OCI-LY1 (cell line): ENCODE measurements around the gene GAPDH.

ENCODE experiments used
- H2AFZ ChIP-seq: fragments of 200-600 bp; sonication (generic), shearing (Covaris generic); 2 replicates; pipeline ENCODE4 v1.6.0; 2014; ENCODE audit warnings: antibody characterized with exemption, mild to moderate bottlenecking, low read length
- H3F3A ChIP-seq: fragments of 200-600 bp; sonication (generic), shearing (Covaris generic); 2 replicates; pipeline ENCODE4 v1.6.0; 2014; ENCODE audit warnings: mild to moderate bottlenecking, antibody characterized with exemption, low read length, moderate library complexity; ENCODE audit not compliant: insufficient read depth
- H3K27ac ChIP-seq: fragments of 200-600 bp; sonication (generic); 2 replicates; pipeline ENCODE4 v1.5.1; 2014; ENCODE audit warnings: low read length, mixed run types, mild to moderate bottlenecking, low read depth; ENCODE audit not compliant: poor library complexity, severe bottlenecking
- H3K27me3 ChIP-seq: fragments of 200-600 bp; sonication (generic); 2 replicates; pipeline ENCODE4 v1.6.0; 2014; ENCODE audit warnings: antibody characterized with exemption, mild to moderate bottlenecking, low read length, moderate library complexity; ENCODE audit not compliant: insufficient read depth
- H3K36me3 ChIP-seq: fragments of 200-600 bp; sonication (generic); 2 replicates; pipeline ENCODE4 v1.6.1; 2014; ENCODE audit warnings: mild to moderate bottlenecking, antibody characterized with exemption, low read length, moderate library complexity, mixed read lengths; ENCODE audit not compliant: insufficient read depth
- H3K4me1 ChIP-seq: fragments of 200-600 bp; sonication (generic); 2 replicates; pipeline ENCODE4 v1.5.1; 2014; ENCODE audit warnings: mild to moderate bottlenecking, low read length, moderate library complexity; ENCODE audit not compliant: insufficient read depth, severe bottlenecking
- H3K4me2 ChIP-seq: fragments of 200-600 bp; sonication (generic), shearing (Covaris generic); 2 replicates; pipeline ENCODE4 v1.6.1; 2014; ENCODE audit warnings: low read length
- H3K4me3 ChIP-seq: fragments of 200-600 bp; sonication (generic); 2 replicates; pipeline ENCODE4 v1.5.1; 2014; ENCODE audit warnings: low read length, low read depth, mild to moderate bottlenecking, mixed read lengths; ENCODE audit not compliant: poor library complexity, severe bottlenecking
- H3K79me2 ChIP-seq: fragments of 200-600 bp; shearing (Covaris generic); 2 replicates; pipeline ENCODE4 v1.6.1; 2016; ENCODE audit warnings: mixed run types, low read length, mixed read lengths; ENCODE audit not compliant: insufficient read depth
- H3K9ac ChIP-seq: fragments of 200-600 bp; sonication (generic), shearing (Covaris generic); 2 replicates; pipeline ENCODE4 v1.6.1; 2014; ENCODE audit warnings: mild to moderate bottlenecking, low read length, mixed read lengths
- H3K9me2 ChIP-seq: fragments of 200-600 bp; sonication (generic), shearing (Covaris generic); 2 replicates; pipeline ENCODE4 v1.6.1; 2014; ENCODE audit warnings: low read depth, mild to moderate bottlenecking, low read length, mixed read lengths
- H3K9me3 ChIP-seq: fragments of 200-600 bp; shearing (Covaris generic); 2 replicates; pipeline ENCODE4 v1.6.1; 2014; ENCODE audit warnings: low read length, mixed read lengths
- H4K20me1 ChIP-seq: fragments of 200-600 bp; sonication (generic), shearing (Covaris generic); 2 replicates; pipeline ENCODE4 v1.6.0; 2016; ENCODE audit warnings: mild to moderate bottlenecking, low read length; ENCODE audit not compliant: insufficient read depth
- EZH2 ChIP-seq: fragments of 200-600 bp; sonication (generic), shearing (Covaris generic); IDR thresholded peaks from 2 replicates; pipeline ENCODE4 v1.8.0; 2017; ENCODE audit warnings: borderline replicate concordance, mixed run types, mild to moderate bottlenecking, antibody characterized with exemption, low read length, moderate library complexity, mixed read lengths
- TF ChIP-seq, protein P1 (sequence below): fragments of 200-600 bp; sonication (generic), shearing (Covaris generic); IDR thresholded peaks from 2 replicates; pipeline ENCODE4 v1.5.1; 2017; ENCODE audit warnings: mild to moderate bottlenecking, antibody characterized with exemption, low read length, moderate library complexity, mixed read lengths

GAPDH gene

DNA sequence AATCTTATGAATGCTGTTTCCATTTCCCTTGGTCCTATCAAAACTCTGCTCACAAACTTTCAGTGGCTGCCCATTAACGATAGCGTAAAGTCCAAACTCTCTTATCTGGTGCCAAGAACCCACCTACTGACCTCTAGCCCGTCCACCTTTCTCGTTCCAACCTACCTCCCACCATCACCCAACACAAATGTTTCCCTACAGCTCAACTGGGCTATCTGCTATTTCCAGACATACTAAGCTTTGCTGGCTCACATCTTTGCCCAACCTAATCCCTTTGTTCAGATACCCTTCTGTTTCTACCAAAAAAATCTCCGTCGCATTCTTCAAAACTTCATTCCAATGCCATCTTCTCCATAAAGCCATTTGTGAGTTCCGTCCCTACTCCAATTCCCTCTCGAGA lies 41.3 kb downstream of the GAPDH start:
- no peak overlapping the region for H3K4me2 ChIP-seq
- H3F3A ChIP-seq = 0 out of 2 replicates have a peak, but pooled peaks cover 5% of the 10 kb centered on the region
- H2AFZ ChIP-seq = no peak overlapping the region
- no peak overlapping the region for H3K4me3 ChIP-seq
- H3K9me2 ChIP-seq = no peaks in the 10 kb centered on the region
- H4K20me1 ChIP-seq = no peaks in the 10 kb centered on the region
- TF ChIP-seq EZH2 = no peak
- TF ChIP-seq, protein P1, sequence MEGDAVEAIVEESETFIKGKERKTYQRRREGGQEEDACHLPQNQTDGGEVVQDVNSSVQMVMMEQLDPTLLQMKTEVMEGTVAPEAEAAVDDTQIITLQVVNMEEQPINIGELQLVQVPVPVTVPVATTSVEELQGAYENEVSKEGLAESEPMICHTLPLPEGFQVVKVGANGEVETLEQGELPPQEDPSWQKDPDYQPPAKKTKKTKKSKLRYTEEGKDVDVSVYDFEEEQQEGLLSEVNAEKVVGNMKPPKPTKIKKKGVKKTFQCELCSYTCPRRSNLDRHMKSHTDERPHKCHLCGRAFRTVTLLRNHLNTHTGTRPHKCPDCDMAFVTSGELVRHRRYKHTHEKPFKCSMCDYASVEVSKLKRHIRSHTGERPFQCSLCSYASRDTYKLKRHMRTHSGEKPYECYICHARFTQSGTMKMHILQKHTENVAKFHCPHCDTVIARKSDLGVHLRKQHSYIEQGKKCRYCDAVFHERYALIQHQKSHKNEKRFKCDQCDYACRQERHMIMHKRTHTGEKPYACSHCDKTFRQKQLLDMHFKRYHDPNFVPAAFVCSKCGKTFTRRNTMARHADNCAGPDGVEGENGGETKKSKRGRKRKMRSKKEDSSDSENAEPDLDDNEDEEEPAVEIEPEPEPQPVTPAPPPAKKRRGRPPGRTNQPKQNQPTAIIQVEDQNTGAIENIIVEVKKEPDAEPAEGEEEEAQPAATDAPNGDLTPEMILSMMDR = no peak
- no peak overlapping the region for H3K9ac ChIP-seq
- no peaks in the 10 kb centered on the region for H3K9me3 ChIP-seq
- no peaks in the 10 kb centered on the region for H3K4me1 ChIP-seq
- no peaks in the 10 kb centered on the region for H3K27me3 ChIP-seq
- no peaks in the 10 kb centered on the region for H3K79me2 ChIP-seq
- peaks cover 85% of the 10 kb centered on the region for H3K36me3 ChIP-seq
- no peak overlapping the region for H3K27ac ChIP-seq

DNA sequence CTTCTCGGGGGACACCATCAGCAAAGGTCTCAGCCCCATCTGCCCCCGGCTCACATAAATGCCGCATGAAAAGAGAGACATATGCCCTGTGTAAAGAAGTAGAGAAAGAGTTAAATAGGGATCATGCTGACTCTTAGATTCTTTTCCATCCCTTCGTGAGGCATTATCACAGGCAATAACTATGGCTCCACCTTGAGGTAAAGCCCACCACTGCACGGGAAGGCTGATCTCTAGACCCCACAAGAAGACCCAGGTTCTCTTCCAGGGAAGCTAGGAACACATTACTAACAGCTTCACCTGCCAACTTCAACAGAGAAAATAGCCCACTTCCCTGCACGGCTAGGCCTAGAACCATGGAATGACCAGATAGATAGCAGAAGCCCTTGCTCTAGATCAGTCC lies 47.9 kb downstream of the GAPDH start:
- H3K4me1 ChIP-seq = no peaks in the 10 kb centered on the region
- H3F3A ChIP-seq = no peaks in the 10 kb centered on the region
- no peaks in the 10 kb centered on the region for H4K20me1 ChIP-seq
- TF ChIP-seq, protein P1 = peak; percentile 21; the same call in 1 of the 2 replicates
- no peak for TF ChIP-seq EZH2
- H3K79me2 ChIP-seq = no peaks in the 10 kb centered on the region
- H3K27ac ChIP-seq = no peak overlapping the region
- no peaks in the 10 kb centered on the region for H3K9me3 ChIP-seq
- H3K27me3 ChIP-seq = no peaks in the 10 kb centered on the region
- no peak overlapping the region for H3K9ac ChIP-seq
- H3K9me2 ChIP-seq = no peaks in the 10 kb centered on the region
- H3K4me2 ChIP-seq = no peak overlapping the region
- H3K4me3 ChIP-seq = no peak overlapping the region
- H2AFZ ChIP-seq = no peak overlapping the region
- H3K36me3 ChIP-seq = peaks cover 92% of the 10 kb centered on the region

DNA sequence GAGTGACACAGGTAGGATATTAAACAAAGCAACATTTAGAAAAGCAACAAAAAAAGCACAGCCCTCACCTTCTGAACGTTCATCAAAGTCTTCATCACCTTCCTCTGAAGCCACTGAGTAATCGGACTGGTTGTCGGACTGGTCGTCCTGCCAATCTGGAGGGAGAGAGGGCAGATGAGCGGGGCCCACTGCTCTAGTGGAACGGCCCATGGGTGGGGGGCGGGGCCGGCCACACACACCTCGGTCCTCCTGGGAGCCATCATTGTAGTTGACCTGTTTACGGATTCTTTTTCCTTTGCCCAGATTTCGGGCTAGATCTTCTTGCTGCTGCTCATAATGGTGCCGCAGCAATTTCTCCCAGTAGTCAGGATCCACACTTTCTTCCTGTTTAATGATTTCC lies 48.6 kb downstream of the GAPDH start:
- Histone ChIP-seq H4K20me1 (no peaks in the 10 kb centered on the region), H3F3A (no peaks in the 10 kb centered on the region), H3K4me2 (no peak overlapping the region), H3K27me3 (no peaks in the 10 kb centered on the region), H2AFZ (no peak overlapping the region), H3K4me3 (no peak overlapping the region), H3K9me2 (no peaks in the 10 kb centered on the region), H3K36me3 (peaks cover 92% of the 10 kb centered on the region), H3K79me2 (no peaks in the 10 kb centered on the region), H3K9me3 (no peaks in the 10 kb centered on the region), H3K4me1 (no peaks in the 10 kb centered on the region), H3K9ac (no peak overlapping the region), H3K27ac (no peak overlapping the region)
- no peak for TF ChIP-seq EZH2
- TF ChIP-seq, protein P1 = no peak
